GM21786 (cell line): ENCODE measurements around the gene ARMC10.
"Not testable (repeated sequence)": the region's sequence is repeated elsewhere in the genome, so short reads cannot be mapped to it uniquely, and the experiment has no call there.

ENCODE experiments used
- ATAC-seq: cut with Tn5 transposase; IDR thresholded peaks from one replicate; pipeline ENCODE4 v1.9.1; 2021; ENCODE audit not compliant: unreplicated experiment

ARMC10 gene

DNA sequence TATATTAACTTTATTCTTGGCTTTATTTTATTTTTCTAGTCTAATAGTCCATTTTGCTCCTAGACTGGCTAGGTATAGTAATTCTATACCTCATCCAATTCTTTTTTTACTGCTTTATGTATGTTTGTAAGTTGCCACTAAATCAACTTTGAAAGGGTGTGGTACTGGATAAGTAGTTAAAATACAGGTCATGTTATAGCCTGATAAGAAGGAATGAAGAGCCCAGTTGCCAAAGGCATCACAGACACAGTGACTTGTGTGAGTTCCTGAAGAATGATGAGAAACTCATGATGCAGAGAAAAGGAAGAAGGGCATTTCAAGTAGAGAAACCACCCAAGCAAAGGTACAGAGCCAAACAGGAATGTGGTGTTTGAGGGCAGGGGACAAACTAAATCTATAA is 46.7 kb downstream of the ARMC10 start:
- ATAC-seq: no peak

DNA sequence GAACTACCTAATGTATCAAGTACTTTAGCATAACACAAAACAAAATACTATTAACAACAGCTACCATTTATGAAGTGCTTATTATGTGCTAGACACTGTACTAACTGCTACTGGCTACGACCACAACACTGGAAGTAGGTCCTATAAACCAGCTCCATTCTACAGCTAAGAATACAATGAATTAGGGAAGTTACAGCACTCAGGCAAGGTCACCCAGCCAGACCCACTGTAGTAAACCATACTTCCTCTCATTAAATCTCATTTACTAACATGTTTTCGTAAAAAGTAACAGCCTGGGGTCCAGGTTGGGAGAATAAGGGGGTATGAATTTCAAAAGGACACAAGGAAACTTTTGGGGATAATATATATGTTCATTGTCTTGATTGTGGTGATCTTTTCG is 48.6 kb downstream of the ARMC10 start:
- no peak for ATAC-seq

DNA sequence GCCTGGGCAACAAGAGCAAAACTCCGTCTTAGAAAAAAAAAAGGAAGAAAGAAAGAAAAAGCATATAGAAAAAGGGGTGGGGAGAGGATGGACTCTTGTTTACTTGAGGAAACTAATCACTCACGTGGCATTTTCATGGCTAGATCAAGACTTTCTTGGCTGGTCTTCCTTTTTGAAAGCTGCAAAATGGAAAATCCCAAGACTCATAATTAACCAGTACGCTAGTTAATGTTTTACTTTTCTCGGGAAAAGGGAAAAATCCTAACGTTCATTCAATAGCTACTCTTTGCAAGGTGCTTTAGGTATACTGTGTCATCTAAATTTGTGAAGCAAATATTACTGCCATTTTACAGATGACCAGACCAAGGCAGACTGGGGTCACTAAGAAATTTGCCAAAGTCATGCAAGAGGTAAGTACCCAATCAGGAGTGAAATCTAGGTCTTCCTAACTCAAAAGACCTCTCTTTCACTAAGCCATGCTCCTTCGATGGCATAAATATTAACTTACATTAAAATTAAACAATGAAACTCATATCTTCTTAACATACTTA is 49.6 kb downstream of the ARMC10 start:
- no peak for ATAC-seq

DNA sequence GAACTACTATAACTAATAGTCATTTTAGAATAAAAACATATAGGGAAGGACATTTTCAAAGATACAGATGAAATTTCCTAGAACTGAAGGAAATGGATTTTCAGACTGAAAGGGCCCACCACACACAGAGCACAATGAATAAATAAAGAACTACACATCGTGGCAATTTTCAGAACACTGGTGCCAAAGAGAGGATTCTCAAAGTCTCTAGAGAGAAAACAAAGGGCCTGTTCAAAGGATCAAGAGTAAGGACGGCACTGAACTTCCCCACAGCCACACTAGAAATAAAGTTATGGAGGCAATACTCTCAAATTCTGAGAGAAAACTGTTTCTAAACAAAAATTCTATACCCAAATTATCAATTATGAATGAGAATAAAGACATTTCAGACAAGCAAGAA is 52.1 kb downstream of the ARMC10 start:
- no peak for ATAC-seq

DNA sequence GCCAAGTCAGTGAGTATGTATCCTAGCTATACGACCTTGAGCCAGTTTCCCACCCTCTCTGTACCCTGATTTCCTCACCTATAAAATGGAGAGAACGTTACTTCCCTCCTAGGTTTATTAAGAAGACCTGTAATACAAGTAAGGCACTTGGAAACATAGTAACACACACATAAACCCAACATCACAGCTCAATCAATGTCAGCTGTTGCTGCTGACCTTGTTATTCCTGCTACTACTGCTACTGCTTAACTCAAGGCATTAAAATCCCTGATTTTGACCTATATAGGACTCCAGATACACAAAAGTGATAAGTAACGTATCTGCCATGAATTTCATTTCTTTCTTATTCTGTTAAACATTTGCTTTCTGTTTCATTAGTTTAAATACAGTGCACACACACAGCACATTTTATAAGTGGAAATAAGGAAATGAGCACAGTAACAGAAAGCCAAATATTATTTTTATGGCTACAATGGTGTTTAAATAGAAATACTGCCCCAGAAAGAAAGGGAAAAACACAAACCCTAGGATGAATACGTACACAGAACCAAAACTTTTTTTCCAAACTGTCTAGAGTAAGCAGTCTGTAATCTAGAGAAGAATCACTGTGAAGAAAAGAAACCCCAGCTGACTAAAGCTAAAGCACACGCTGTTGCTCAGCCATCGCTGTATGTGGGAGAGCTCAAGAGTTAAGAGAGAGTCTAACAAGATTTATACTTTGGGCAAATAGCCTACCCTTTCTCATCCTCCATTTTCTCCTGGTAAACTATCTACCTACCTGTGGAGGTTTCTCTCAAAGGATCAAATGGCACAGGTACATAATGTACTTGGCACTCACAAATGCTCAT is 55.0 kb downstream of the ARMC10 start:
- no peak for ATAC-seq

DNA sequence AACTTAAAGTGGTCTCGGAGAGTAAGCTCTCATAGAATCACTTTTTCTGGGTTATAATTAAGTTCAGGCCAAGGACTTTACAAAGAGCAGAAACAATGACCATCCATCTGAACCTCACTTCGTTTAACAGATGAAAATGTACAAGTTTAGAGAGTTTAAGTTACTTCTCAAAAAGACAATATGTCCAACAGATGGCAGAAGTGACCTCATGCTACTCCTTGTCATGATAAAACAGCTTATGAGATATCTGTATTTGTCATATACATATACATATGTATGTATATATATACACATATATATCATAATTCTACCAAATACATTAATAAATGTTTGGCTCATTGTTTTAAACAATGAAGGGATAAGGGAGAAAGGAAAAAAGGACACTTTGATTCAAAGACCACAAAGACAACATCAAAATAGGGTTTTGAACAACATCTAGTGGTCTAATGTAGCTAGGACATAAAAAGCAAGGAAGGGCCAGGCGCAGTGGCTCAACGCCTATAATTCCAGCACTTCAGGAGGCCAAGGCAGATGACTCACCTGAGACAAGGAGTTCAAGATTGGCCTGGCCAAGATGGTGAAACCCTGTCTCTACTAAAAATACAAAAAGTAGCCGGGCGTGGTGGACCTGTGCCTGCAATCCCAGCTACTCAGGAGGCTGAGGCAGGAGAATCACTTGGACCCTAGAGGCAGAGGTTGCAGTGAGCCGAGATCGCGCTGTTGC is 56.1 kb downstream of the ARMC10 start:
- ATAC-seq: no peak

DNA sequence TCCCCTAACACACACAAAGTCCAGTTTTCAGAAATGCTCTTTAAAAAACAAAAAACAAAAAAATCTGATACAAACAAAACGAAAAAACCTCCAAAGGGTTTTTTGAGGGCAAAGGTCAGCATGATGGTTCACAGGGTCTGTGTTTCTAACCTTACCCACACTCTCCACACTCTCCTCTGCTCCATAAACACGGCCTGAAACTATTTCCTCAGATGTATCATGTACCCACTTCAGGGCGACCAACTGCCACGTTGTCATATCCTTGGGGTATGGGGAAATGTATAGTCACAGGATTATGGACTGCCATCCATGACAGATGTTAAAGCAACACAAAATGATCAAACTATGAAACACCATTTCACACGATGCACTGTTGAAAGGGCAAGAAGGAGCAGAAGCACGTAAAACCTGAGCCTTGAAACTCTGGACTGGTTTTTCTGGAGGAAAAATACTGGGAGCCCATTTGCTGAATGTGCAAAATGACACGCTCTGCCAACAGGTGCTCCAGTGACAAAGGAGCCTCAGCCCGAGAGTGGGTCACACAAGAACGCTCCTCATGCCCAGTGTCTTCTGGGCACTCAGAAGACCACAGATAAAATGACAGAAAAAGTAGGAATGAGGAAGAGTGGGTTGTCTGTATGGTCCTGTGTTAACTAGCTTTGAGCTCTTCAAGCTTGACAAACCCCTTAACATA is 58.2 kb downstream of the ARMC10 start:
- ATAC-seq: no peak

DNA sequence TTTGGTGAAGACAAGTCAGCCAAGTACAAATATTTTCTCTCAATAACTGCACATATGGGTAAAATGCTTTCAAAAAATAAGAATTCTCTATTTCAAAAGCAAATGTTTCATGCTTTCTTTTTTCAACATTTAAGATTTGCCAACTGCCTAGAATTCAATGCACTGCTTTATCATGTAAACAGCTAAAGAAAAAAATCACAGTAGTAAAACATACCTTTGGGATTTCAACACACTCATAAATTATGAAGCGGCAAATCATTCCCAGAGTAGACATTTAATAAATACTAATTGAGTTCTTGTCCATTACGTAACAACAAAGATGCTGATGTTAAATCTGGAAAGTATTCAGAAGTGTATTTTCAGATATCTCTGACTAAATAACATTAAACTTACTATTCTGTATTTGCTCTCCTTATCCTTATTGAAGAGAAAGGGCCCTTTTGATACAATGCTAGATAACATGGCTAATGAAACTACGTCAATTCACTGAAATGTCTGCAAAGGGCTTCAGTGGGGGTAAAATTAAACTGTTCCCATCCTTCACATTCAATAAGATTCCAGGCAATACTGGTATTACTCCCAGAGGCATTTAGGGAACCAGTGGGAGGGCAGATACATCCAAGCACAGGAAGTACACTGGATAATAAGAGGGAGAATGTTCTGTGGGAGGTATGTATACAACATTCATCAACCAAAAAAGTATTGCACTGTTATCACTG is 60.1 kb downstream of the ARMC10 start:
- no peak for ATAC-seq

DNA sequence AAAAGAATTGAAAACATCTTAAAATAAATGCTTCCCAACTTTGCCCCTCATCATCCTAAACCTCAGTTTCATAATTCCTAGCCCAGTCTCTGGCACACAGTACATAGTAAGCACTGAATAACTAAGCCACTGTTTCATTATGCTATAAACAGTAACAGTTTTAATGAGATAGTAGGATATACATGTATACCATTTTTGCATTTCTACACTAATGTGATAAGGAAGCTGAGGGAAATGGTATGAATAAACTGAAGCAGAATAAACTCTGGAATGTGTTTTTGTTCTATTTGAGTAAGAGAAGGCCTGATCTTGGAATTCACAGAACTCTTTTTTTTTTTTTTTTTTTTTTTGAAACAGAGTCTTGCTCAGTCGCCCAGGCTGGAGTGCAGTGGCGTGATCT is 65.1 kb downstream of the ARMC10 start:
- ATAC-seq: no peak

DNA sequence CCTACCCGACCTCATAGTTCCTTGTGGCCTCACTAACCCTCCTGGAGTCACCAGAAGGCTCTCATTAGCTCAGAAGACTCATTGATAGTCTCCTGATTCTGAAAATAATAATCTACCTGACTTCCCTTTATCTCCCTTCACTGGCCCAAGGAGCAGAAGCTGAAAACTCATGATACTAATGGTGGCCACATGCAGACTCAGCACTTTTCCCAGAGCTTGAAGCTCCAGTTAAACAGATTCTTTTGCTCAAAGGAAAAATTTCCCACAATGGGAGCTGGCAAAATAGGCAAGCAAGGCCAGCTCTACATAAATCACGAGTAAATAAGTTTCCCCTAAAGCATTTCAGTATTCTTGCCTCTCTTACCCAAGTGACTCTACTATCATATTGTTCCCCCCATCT is 65.7 kb downstream of the ARMC10 start:
- no peak for ATAC-seq

DNA sequence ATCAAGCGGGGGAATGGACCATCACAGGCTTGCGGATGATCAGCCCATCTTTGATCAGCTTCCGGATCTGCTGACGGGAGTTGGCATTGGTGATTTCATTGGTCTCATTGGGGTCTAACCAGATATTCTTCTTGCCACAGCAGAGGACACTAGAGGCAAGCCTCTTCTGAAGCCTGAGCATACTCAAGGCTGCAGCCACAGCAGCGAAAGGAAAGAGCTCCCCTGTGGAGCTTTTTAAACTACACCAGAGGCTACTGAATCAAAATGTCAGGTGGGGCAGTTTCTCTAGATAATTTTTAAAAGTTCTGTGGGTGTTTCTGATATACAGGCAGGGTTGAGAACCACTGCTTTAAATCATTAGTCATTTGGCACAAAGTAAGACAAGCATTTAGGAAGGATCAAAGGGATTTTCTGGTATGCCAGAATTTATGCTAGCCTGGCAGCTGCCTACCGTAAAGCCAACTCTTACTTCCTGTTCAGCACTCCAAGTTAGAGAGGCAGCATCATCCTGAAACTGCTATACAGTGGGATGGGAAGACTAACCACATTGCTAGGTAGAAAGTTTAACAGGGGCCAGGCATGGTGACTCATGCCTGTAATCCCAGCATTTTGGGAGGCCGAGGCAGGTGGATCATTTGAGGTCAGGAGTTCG is 66.9 kb downstream of the ARMC10 start:
- ATAC-seq: no peak

DNA sequence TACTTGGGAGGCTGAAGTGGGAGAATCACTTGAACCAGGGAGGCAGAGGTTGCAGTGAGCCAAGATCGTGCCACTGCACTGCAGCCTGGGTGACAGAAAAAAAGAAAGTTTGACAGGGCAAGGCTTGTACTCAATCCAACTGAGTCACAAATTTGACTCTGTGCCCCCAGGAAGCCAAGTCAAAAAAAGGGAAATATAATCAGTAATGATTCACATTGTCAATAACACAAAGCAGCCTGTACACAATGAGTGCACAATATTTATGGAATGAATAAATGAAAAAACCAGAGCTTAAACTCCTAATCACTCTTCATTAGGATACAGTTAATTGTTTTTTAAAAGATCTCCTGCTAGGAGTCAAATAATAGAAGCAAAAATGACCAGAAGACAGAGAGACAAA is 67.6 kb downstream of the ARMC10 start:
- no peak for ATAC-seq

DNA sequence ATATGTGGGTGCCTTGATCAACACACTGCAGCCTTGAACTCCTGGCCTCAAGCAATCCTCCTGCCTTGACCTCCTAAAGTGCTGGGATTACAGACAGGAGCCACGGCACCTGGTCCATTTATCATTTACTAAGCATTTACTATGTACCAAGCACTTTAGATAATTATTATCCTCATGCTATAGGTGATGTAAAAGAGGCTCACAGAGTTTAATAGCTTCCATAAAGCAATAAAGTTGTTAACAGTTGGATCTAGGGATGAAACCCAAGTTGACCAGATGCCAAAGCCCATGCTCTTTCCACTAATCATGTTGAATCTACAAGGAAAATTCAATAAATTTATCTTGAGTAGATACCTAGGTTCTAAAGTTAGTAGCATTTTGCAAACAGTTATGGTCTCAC is 68.9 kb downstream of the ARMC10 start:
- ATAC-seq: no peak

DNA sequence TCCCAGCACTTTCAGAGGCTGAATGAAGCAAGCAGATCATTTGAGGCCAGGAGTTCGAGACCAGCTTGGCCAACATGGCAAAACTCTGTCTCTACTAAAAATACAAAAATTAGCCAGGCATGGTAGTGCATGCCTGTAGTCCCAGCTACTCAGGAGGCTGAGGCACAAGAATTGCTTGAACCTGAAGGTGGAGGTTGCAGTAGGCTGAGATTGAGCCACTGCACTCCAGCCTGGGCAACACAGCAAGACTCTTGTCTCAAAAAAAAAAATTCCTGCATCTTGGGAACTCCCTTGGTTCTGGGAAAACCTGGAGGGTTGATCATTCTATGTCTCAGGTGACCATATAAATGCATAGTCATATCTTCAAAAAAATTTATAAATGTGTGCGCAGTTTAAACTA is 69.8 kb downstream of the ARMC10 start:
- ATAC-seq: not testable (repeated sequence)

DNA sequence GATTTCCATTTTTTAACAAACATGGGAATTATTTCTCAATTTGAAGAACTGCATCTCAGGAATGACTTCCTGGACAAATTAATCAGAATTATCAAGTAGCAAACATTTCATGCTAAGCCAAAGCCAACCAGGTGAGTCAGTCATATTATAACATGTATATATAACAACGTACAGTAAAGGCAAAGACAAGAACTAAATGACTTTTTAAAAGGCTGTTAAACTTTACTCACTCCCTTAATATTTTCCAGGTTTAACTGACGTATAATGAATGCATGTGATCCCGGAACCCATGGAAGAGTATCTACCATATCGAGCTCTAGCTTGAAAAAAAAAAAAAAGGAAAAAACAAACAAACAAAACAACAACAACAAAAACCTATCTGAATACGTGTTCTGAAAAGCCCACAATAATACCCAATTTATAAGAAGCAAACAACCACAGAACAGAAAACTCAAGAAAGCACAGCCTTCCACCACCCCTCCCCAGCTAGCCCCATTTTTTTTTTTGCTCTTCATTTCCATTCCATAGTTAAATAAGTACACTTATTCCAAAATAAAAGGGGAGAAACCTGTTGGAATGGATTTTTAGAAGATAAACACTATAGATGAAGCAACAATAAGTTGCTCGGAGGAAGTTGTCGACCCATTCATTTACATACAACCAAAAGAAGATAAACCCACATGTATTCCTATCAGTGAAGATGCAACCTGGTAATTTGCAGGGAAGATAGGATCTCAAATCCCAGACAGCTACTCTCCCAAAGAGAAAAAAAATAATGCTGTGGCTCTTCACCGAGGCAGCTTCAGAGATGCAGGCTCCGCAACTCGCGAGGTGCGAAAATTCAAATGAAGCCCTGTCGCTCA is 73.4 kb downstream of the ARMC10 start:
- no peak for ATAC-seq
